ENCODE measurements around the gene CLDND1.

GRCh38 chr3:98508582-98508981 is 14.1 kb downstream of the CLDND1 start:
- TF ChIP-seq CTCF (IDR thresholded peaks at IDR 0.05; ENCODE audit: insufficient read depth, low read length, poor library complexity, severe bottlenecking), result no peak
- TF ChIP-seq EZH2phosphoT487 (conservative IDR thresholded peaks at IDR 0.05; ENCODE audit: low read length), result no peak

Measured in SU-DHL-6 (cell line).